Thyroid gland (tissue), 4 donors: ENCODE results near the gene SMIM1. TPM values are rescaled to one million over a fixed set of nuclear protein-coding genes. Genes with fewer than 3 reads are reported as not detected.

ENCODE experiments used
- DNase-seq, 2 donors: peaks; one replicate each; pipeline ENCODE4 v3.0.0-alpha.2; 2019
- H3K27ac ChIP-seq, 3 donors: fragments of 200-600 bp; sonication (generic); 1 replicate in 2 of 3; 2 replicates in 1 of 3; pipeline ENCODE4 v1.5.1; 2016 to 2019; ENCODE audit warnings: mild to moderate bottlenecking in 1 of 3, moderate library complexity in 1 of 3
- H3K27me3 ChIP-seq: fragments of 200-600 bp; sonication (generic); one replicate; pipeline ENCODE4 v1.5.1; 2019
- H3K36me3 ChIP-seq, 2 donors: fragments of 200-600 bp; sonication (generic); one replicate each; pipeline ENCODE4 v1.5.1; 2016 to 2019
- H3K4me1 ChIP-seq, 2 donors: fragments of 200-600 bp; sonication (generic); one replicate each; pipeline ENCODE4 v1.5.1; 2017 to 2019
- H3K4me3 ChIP-seq, 3 donors: fragments of 200-600 bp; sonication (generic); replicated peaks in 1 of 3; 1 replicate in 2 of 3; 2 replicates in 1 of 3; pipeline ENCODE4 v1.5.1; 2016; ENCODE audit warnings: mild to moderate bottlenecking in 1 of 3
- H3K9me3 ChIP-seq: fragments of 200-600 bp; sonication (generic); one replicate; pipeline ENCODE4 v1.5.1; 2017
- CTCF ChIP-seq, 6 experiments: fragments of 200-600 bp in 3 of 6; fragments of 450-650 bp in 3 of 6; sonication (generic) in 3 of 6; IDR thresholded peaks; one replicate each; pipeline ENCODE4 v1.5.1; 2016 to 2019; ENCODE audit warnings: antibody characterized with exemption in 6 of 6, mild to moderate bottlenecking in 2 of 6, inconsistent platforms in 1 of 6, moderate library complexity in 1 of 6
- POLR2A ChIP-seq, 2 donors: fragments of 450-650 bp; IDR thresholded peaks; one replicate each; pipeline ENCODE4 v1.6.1; 2017; ENCODE audit warnings: antibody characterized with exemption in 2 of 2, mild to moderate bottlenecking in 2 of 2, moderate library complexity in 1 of 2
- WGBS, 2 donors: methylation state at CpG; one replicate each; pipeline ENCODE4 v1.1.5; 2017; 5-methylcytosine and 5-hydroxymethylcytosine counted together
- intact Hi-C: fragments of 100-400 bp; cut with DNase I; formaldehyde crosslinking; loops from one replicate; pipeline ENCODE4 v1.15.1; 2023
- total RNA-seq, 4 donors: library from RNA; depleted of rRNA; stranded (reverse); fragments of >200 nt; gene quantifications; one replicate each; pipeline ENCODE4 v1.2.3, GENCODE V29; 2016

Gene SMIM1
- total RNA-seq, 4 donors from 2014 or later = 8.6 to 20.2 (median 9.7) TPM

GRCh38 chr1:3727042-3727824, 45.3 kb upstream of the SMIM1 start:
- no peaks in the 10 kb centered on the region for H3K27me3 ChIP-seq
- intact Hi-C loops = loop anchor here (5.0 to 10.0 kb wide), 2 partner anchors 70 to 272 kb away; partner anchors contain the start of genes ARHGEF16 and LRRC47
- peak; percentile 17 to 26 for DNase-seq
- WGBS, 2 donors = 49 to 53% methylated on average over 16 to 24 of the region's 37 CpGs
- peaks cover 0 to 12% of the 10 kb centered on the region in 2 donors for H3K4me1 ChIP-seq
- no peak overlapping the region for H3K4me3 ChIP-seq
- H3K9me3 ChIP-seq = no peaks in the 10 kb centered on the region
- H3K36me3 ChIP-seq = no peaks in the 10 kb centered on the region
- TF ChIP-seq POLR2A (IDR thresholded peaks at IDR 0.05) (no peak), CTCF (IDR thresholded peaks at IDR 0.05) (peak in 2 of 6 experiments; percentile 16 to 41)
- H3K27ac ChIP-seq = no peak overlapping the region

- no peak overlapping the region for H3K4me3 ChIP-seq
- H3K4me1 ChIP-seq = peaks cover 0 to 12% of the 10 kb centered on the region in 2 donors
- no peaks in the 10 kb centered on the region for H3K9me3 ChIP-seq
- TF ChIP-seq CTCF (IDR thresholded peaks at IDR 0.05) = no peak
- TF ChIP-seq POLR2A (IDR thresholded peaks at IDR 0.05) = no peak
- H3K36me3 ChIP-seq = no peaks in the 10 kb centered on the region
- no peak for DNase-seq
- WGBS, 2 donors = 87 to 88% methylated on average over 13 to 25 of the region's 31 CpGs
- H3K27me3 ChIP-seq = no peaks in the 10 kb centered on the region
- no peak overlapping the region for H3K27ac ChIP-seq
- intact Hi-C loops = loop anchor here (5.0 to 10.0 kb wide), 2 partner anchors 69 to 273 kb away; partner anchors contain the start of genes ARHGEF16 and LRRC47
Observed at GRCh38 chr1:3727825-3728776, 44.4 kb upstream of the SMIM1 start.

- no peaks in the 10 kb centered on the region for H3K27me3 ChIP-seq
- intact Hi-C loops = loop anchor here (5.0 to 10.0 kb wide), 2 partner anchors 67 to 275 kb away; partner anchors contain the start of genes ARHGEF16 and LRRC47
Observed at GRCh38 chr1:3729594-3730542, 42.7 kb upstream of the SMIM1 start.

GRCh38 chr1:3730543-3731247, 41.9 kb upstream of the SMIM1 start:
- Histone ChIP-seq H3K27me3 (no peaks in the 10 kb centered on the region), H3K36me3 (no peaks in the 10 kb centered on the region), H3K9me3 (no peaks in the 10 kb centered on the region), H3K27ac (no peak overlapping the region), H3K4me3 (no peak overlapping the region), H3K4me1 (peaks cover 3 to 22% of the 10 kb centered on the region in 2 donors)
- TF ChIP-seq POLR2A (IDR thresholded peaks at IDR 0.05) (no peak), CTCF (IDR thresholded peaks at IDR 0.05) (no peak)
- intact Hi-C loops = no loop called here
- WGBS, 2 donors = 46% methylated on average over 10 of the region's 25 CpGs; no CpG with 5 or more reads in 1 of the 2 donors
- DNase-seq = peak in 1 of 2 donors; percentile 43

More at GRCh38 chr1:3729594-3730542, 42.7 kb upstream of the SMIM1 start:
- Histone ChIP-seq H3K36me3 (no peaks in the 10 kb centered on the region), H3K9me3 (no peaks in the 10 kb centered on the region), H3K27ac (no peak overlapping the region), H3K4me1 (peaks cover 0 to 15% of the 10 kb centered on the region in 2 donors), H3K4me3 (no peak overlapping the region)
- peak; percentile 89 to 94 for DNase-seq
- TF ChIP-seq POLR2A (IDR thresholded peaks at IDR 0.05) = no peak
- 47 to 75% methylated on average over 9 to 13 of the region's 32 CpGs for WGBS, 2 donors
